ENCODE results near the gene CYP4F22. TPM values are rescaled to one million over a fixed set of nuclear protein-coding genes. Genes with fewer than 3 reads are reported as not detected.

CYP4F22 gene
- total and polyA plus RNA-seq, 9 of the 15 experiments (the other 6 are each of a cell fraction or from before 2014, with no cell fraction given): not detected

DNA sequence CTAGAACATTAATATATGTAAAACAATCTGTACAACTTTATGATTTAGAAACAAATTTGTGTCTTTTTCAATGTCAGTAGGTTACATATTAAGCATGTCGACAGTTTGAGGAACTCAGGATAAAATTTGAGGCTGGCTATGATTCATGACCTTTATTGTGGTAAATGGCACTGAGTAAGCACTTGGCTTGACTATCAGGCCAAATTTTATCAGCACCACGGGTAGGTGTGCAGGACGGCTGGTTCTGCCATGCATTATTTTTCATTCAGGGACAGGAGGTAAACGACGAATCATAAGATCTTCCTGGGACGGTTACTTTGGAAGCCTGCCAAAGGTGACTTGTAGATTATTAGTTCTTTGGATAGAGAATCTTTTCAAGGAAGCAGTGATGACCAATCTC is 86.7 kb downstream of the CYP4F22 start:
- FAIRE-seq (no peak), DNase-seq (ENCODE audit: extremely low read depth in 1 of 4, low spot score in 3 of 4) (no peak), ATAC-seq (no peak)
- Histone ChIP-seq H3K9me3 (replicated peaks; ENCODE audit: control insufficient read depth, insufficient read depth, low read depth, low read length) (no peaks in the 10 kb centered on the region), H3K4me1 (replicated peaks in 1 of 2; ENCODE audit: control insufficient read depth in 2 of 2, insufficient read depth in 2 of 2, low read length in 2 of 2) (no peaks in the 10 kb centered on the region), H3K9ac (ENCODE audit: insufficient read depth in 1 of 2, low read depth in 2 of 2, low read length in 2 of 2) (no peak overlapping the region), H3K79me2 (ENCODE audit: control insufficient read depth, insufficient read depth, low read length) (no peaks in the 10 kb centered on the region), H3K27ac (ENCODE audit: extremely low read depth, low read depth, low read length) (no peak overlapping the region), H3K36me3 (ENCODE audit: control insufficient read depth, insufficient read depth, low read length) (no peaks in the 10 kb centered on the region), H4K20me1 (replicated peaks; ENCODE audit: control insufficient read depth, insufficient read depth, low read length) (0 out of 2 replicates have a peak, but pooled peaks cover 2% of the 10 kb centered on the region), H3K27me3 (ENCODE audit: control insufficient read depth in 2 of 2, insufficient read depth in 2 of 2, low read length in 2 of 2) (0 out of 5 replicates have a peak, but pooled peaks cover 0 to 3% of the 10 kb centered on the region in 2 experiments), H2AFZ (ENCODE audit: low read depth, low read length) (no peak overlapping the region), H3K9me1 (ENCODE audit: control insufficient read depth, insufficient read depth, low read length) (no peaks in the 10 kb centered on the region), H3K4me2 (ENCODE audit: insufficient read depth, low read length) (no peak overlapping the region), H3K4me3 (no peak overlapping the region)
- intact Hi-C loops (cut with micrococcal nuclease) (no loop called here), in situ Hi-C loops (cut with MboI) (no loop called here)
- ChIA-PET CTCF (ENCODE audit: low intra/inter-chr PET ratio) (no interaction called here), POLR2A (no interaction called here)
- no peak for TF ChIP-seq ZNF444 (CRISPR knock-in tag; IDR thresholded peaks at IDR 0.05)
- TF ChIP-seq, protein P1, sequence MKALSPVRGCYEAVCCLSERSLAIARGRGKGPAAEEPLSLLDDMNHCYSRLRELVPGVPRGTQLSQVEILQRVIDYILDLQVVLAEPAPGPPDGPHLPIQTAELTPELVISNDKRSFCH (CRISPR knock-in tag; IDR thresholded peaks at IDR 0.05): no peak
- TF ChIP-seq, protein P1 (tag; IDR thresholded peaks at IDR 0.05): no peak
- TF ChIP-seq HDAC6 (IDR thresholded peaks at IDR 0.05; ENCODE audit: low read depth, low read length): no peak
- no peak for TF ChIP-seq BRCA1 (IDR thresholded peaks at IDR 0.05)
- no peak for TF ChIP-seq BRCA1 (CRISPR knock-in tag; IDR thresholded peaks at IDR 0.05)
- TF ChIP-seq TARDBP (IDR thresholded peaks at IDR 0.05): no peak
- TF ChIP-seq TBL1XR1 (IDR thresholded peaks at IDR 0.05; ENCODE audit: low read length in 2 of 2): no peak
- no peak for TF ChIP-seq ZNF79 (CRISPR knock-in tag; IDR thresholded peaks at IDR 0.05; ENCODE audit: low read depth)
- no TSS peak for BruUV-seq (replicated peaks)
- under 1% methylated on average over 6 of the region's 6 CpGs for whole genome bisulfite sequencing (ENCODE audit: insufficient coverage, low coverage, missing lambda C conversion rate)

Other genes with a start within 250 kb of the CYP4F22 start
Only the 7 nearest of the 11 such genes appear.
- 33.5 and 34.2 TPM in 2 replicates for gene AKAP8, start 128.7 kb upstream of the CYP4F22 start, total RNA-seq (2014; rRNA removed)
- gene AKAP8, start 128.7 kb upstream of the CYP4F22 start, total RNA-seq (2014; rRNA removed; fragmentation: Illumina TruSeq; extraction: Trizol): 13.3 and 13.8 TPM in 2 replicates
- 20.2 and 22.6 TPM in 2 replicates for gene AKAP8, start 128.7 kb upstream of the CYP4F22 start, total RNA-seq (2015; rRNA removed; fragmentation: Illumina TruSeq; extraction: Trizol)
- 49.9 and 56.5 TPM in 2 replicates for gene AKAP8, start 128.7 kb upstream of the CYP4F22 start, total RNA-seq (2021)
- gene AKAP8, start 128.7 kb upstream of the CYP4F22 start, polyA plus RNA-seq (2011; rRNA removed): 15.0 and 18.4 TPM in 2 replicates
- 14.6 and 17.0 TPM in 2 replicates for gene AKAP8, start 128.7 kb upstream of the CYP4F22 start, polyA plus RNA-seq (2014; fragmentation: Illumina TruSeq; extraction: Trizol)
- gene AKAP8, start 128.7 kb upstream of the CYP4F22 start, polyA plus RNA-seq (2014; fragmentation: Nextera tagmentation; extraction: Ambion mirVana): 1 to 10 TPM; 3.4 to 4.4 TPM
- 25.5 and 27.4 TPM in 2 replicates for gene AKAP8, start 128.7 kb upstream of the CYP4F22 start, polyA plus RNA-seq (2014; rRNA removed)
- gene AKAP8L, start 89.5 kb upstream of the CYP4F22 start, total RNA-seq (2014; rRNA removed): 108 and 121 TPM in 2 replicates
- gene AKAP8L, start 89.5 kb upstream of the CYP4F22 start, total RNA-seq (2014; rRNA removed; fragmentation: Illumina TruSeq; extraction: Trizol): 61.1 and 65.5 TPM in 2 replicates
- gene AKAP8L, start 89.5 kb upstream of the CYP4F22 start, total RNA-seq (2015; rRNA removed; fragmentation: Illumina TruSeq; extraction: Trizol): 66.6 and 70.7 TPM in 2 replicates
- 107 and 116 TPM in 2 replicates for gene AKAP8L, start 89.5 kb upstream of the CYP4F22 start, total RNA-seq (2021)
- gene AKAP8L, start 89.5 kb upstream of the CYP4F22 start, polyA plus RNA-seq (2011; rRNA removed): 56.8 and 95.7 TPM in 2 replicates
- 75.8 and 84.0 TPM in 2 replicates for gene AKAP8L, start 89.5 kb upstream of the CYP4F22 start, polyA plus RNA-seq (2014; fragmentation: Illumina TruSeq; extraction: Trizol)
- gene AKAP8L, start 89.5 kb upstream of the CYP4F22 start, polyA plus RNA-seq (2014; fragmentation: Nextera tagmentation; extraction: Ambion mirVana): 1 to 10 TPM; 2.4 to 7.0 TPM
- 92.5 and 111 TPM in 2 replicates for gene AKAP8L, start 89.5 kb upstream of the CYP4F22 start, polyA plus RNA-seq (2014; rRNA removed)
- 13.9 and 16.0 TPM in 2 replicates for gene WIZ, start 58.6 kb upstream of the CYP4F22 start, total RNA-seq (2014; rRNA removed)
- 1.1 and 1.3 TPM in 2 replicates for gene WIZ, start 58.6 kb upstream of the CYP4F22 start, total RNA-seq (2014; rRNA removed; fragmentation: Illumina TruSeq; extraction: Trizol)
- gene WIZ, start 58.6 kb upstream of the CYP4F22 start, total RNA-seq (2015; rRNA removed; fragmentation: Illumina TruSeq; extraction: Trizol): 4.8 and 5.4 TPM in 2 replicates
- 32.7 and 37.5 TPM in 2 replicates for gene WIZ, start 58.6 kb upstream of the CYP4F22 start, total RNA-seq (2021)
- gene WIZ, start 58.6 kb upstream of the CYP4F22 start, polyA plus RNA-seq (2011; rRNA removed): 3.7 and 4.7 TPM in 2 replicates
- 9.4 and 22.9 TPM in 2 replicates for gene WIZ, start 58.6 kb upstream of the CYP4F22 start, polyA plus RNA-seq (2014; fragmentation: Illumina TruSeq; extraction: Trizol)
- under 1 TPM; 0.06 to 0.08 TPM for gene WIZ, start 58.6 kb upstream of the CYP4F22 start, polyA plus RNA-seq (2014; fragmentation: Nextera tagmentation; extraction: Ambion mirVana)
- 19.1 and 21.8 TPM in 2 replicates for gene WIZ, start 58.6 kb upstream of the CYP4F22 start, polyA plus RNA-seq (2014; rRNA removed)
- gene RASAL3, start 44.0 kb upstream of the CYP4F22 start, total RNA-seq (2014; rRNA removed): 0.04 TPM in 1 of 2 replicates, not detected in the other
- gene RASAL3, start 44.0 kb upstream of the CYP4F22 start, total RNA-seq (2014; rRNA removed; fragmentation: Illumina TruSeq; extraction: Trizol): not detected in 2 replicates
- gene RASAL3, start 44.0 kb upstream of the CYP4F22 start, total RNA-seq (2015; rRNA removed; fragmentation: Illumina TruSeq; extraction: Trizol): not detected in 2 replicates
- 0.44 and 0.87 TPM in 2 replicates for gene RASAL3, start 44.0 kb upstream of the CYP4F22 start, total RNA-seq (2021)
- not detected in 2 replicates for gene RASAL3, start 44.0 kb upstream of the CYP4F22 start, polyA plus RNA-seq (2011; rRNA removed)
- gene RASAL3, start 44.0 kb upstream of the CYP4F22 start, polyA plus RNA-seq (2014; fragmentation: Illumina TruSeq; extraction: Trizol): not detected in 2 replicates
- gene RASAL3, start 44.0 kb upstream of the CYP4F22 start, polyA plus RNA-seq (2014; fragmentation: Nextera tagmentation; extraction: Ambion mirVana): not detected
- 0.07 TPM in 1 of 2 replicates, not detected in the other for gene RASAL3, start 44.0 kb upstream of the CYP4F22 start, polyA plus RNA-seq (2014; rRNA removed)
- not detected in 2 replicates for gene PGLYRP2, start 29.0 kb upstream of the CYP4F22 start, total RNA-seq (2014; rRNA removed)
- not detected in 2 replicates for gene PGLYRP2, start 29.0 kb upstream of the CYP4F22 start, total RNA-seq (2014; rRNA removed; fragmentation: Illumina TruSeq; extraction: Trizol)
- not detected in 2 replicates for gene PGLYRP2, start 29.0 kb upstream of the CYP4F22 start, total RNA-seq (2015; rRNA removed; fragmentation: Illumina TruSeq; extraction: Trizol)
- gene PGLYRP2, start 29.0 kb upstream of the CYP4F22 start, total RNA-seq (2021): not detected in 2 replicates
- gene PGLYRP2, start 29.0 kb upstream of the CYP4F22 start, polyA plus RNA-seq (2011; rRNA removed): not detected in 2 replicates
- gene PGLYRP2, start 29.0 kb upstream of the CYP4F22 start, polyA plus RNA-seq (2014; fragmentation: Illumina TruSeq; extraction: Trizol): not detected in 2 replicates
- gene PGLYRP2, start 29.0 kb upstream of the CYP4F22 start, polyA plus RNA-seq (2014; fragmentation: Nextera tagmentation; extraction: Ambion mirVana): not detected
- not detected in 2 replicates for gene PGLYRP2, start 29.0 kb upstream of the CYP4F22 start, polyA plus RNA-seq (2014; rRNA removed)
- gene CYP4F8, start 106.7 kb downstream of the CYP4F22 start, total RNA-seq (2014; rRNA removed): not detected in 2 replicates
- not detected in 2 replicates for gene CYP4F8, start 106.7 kb downstream of the CYP4F22 start, total RNA-seq (2014; rRNA removed; fragmentation: Illumina TruSeq; extraction: Trizol)
- gene CYP4F8, start 106.7 kb downstream of the CYP4F22 start, total RNA-seq (2015; rRNA removed; fragmentation: Illumina TruSeq; extraction: Trizol): not detected in 2 replicates
- not detected in 2 replicates for gene CYP4F8, start 106.7 kb downstream of the CYP4F22 start, total RNA-seq (2021)
- gene CYP4F8, start 106.7 kb downstream of the CYP4F22 start, polyA plus RNA-seq (2011; rRNA removed): not detected in 2 replicates
- not detected in 2 replicates for gene CYP4F8, start 106.7 kb downstream of the CYP4F22 start, polyA plus RNA-seq (2014; fragmentation: Illumina TruSeq; extraction: Trizol)
- not detected for gene CYP4F8, start 106.7 kb downstream of the CYP4F22 start, polyA plus RNA-seq (2014; fragmentation: Nextera tagmentation; extraction: Ambion mirVana)
- not detected in 2 replicates for gene CYP4F8, start 106.7 kb downstream of the CYP4F22 start, polyA plus RNA-seq (2014; rRNA removed)
- not detected in 2 replicates for gene CYP4F3, start 132.4 kb downstream of the CYP4F22 start, total RNA-seq (2014; rRNA removed)
- not detected in 2 replicates for gene CYP4F3, start 132.4 kb downstream of the CYP4F22 start, total RNA-seq (2014; rRNA removed; fragmentation: Illumina TruSeq; extraction: Trizol)
- 0.15 and 0.40 TPM in 2 replicates for gene CYP4F3, start 132.4 kb downstream of the CYP4F22 start, total RNA-seq (2015; rRNA removed; fragmentation: Illumina TruSeq; extraction: Trizol)
- 0.16 TPM in 1 of 2 replicates, not detected in the other for gene CYP4F3, start 132.4 kb downstream of the CYP4F22 start, total RNA-seq (2021)
- 0.19 TPM in 1 of 2 replicates, not detected in the other for gene CYP4F3, start 132.4 kb downstream of the CYP4F22 start, polyA plus RNA-seq (2011; rRNA removed)
- gene CYP4F3, start 132.4 kb downstream of the CYP4F22 start, polyA plus RNA-seq (2014; fragmentation: Illumina TruSeq; extraction: Trizol): not detected in 2 replicates
- under 1 TPM in 1 of 2 experiments, not detected in 1; 0.01 TPM for gene CYP4F3, start 132.4 kb downstream of the CYP4F22 start, polyA plus RNA-seq (2014; fragmentation: Nextera tagmentation; extraction: Ambion mirVana)
- not detected in 2 replicates for gene CYP4F3, start 132.4 kb downstream of the CYP4F22 start, polyA plus RNA-seq (2014; rRNA removed)

All from K562 (cell line).